Activated CD8-positive, alpha-beta memory T cell treated with anti-CD3 and anti-CD28 coated beads, Interleukin-2, amount 50 U/mL, for 24 hours (primary cell): Measurements from ENCODE around the gene KXD1.

ENCODE experiments used
- DNase-seq: peaks from one replicate; pipeline ENCODE4 v3.0.0-alpha.2; 2020; ENCODE audit errors: extremely low read depth

The KXD1 gene

DNA sequence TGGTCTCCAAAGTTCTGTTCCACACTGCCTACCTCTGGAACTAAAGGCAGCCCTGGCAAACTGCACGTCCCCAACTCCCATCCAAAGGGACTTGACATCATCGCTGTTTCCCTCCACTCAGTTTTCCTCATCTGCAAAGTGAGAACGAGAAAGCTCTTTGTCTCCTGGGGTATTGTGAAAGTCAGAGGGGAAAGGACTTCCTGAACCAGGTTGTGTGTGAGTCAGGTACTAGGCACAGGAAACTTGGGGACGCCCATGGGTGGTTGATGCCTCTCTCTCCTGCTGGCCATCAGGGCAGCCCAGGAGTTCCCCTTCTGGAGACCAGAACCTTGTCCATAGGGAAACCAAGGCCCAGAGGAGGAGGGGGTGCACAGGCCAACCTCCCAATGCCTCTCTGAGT, 44.2 kb downstream of the KXD1 start:
- no peak for DNase-seq

DNA sequence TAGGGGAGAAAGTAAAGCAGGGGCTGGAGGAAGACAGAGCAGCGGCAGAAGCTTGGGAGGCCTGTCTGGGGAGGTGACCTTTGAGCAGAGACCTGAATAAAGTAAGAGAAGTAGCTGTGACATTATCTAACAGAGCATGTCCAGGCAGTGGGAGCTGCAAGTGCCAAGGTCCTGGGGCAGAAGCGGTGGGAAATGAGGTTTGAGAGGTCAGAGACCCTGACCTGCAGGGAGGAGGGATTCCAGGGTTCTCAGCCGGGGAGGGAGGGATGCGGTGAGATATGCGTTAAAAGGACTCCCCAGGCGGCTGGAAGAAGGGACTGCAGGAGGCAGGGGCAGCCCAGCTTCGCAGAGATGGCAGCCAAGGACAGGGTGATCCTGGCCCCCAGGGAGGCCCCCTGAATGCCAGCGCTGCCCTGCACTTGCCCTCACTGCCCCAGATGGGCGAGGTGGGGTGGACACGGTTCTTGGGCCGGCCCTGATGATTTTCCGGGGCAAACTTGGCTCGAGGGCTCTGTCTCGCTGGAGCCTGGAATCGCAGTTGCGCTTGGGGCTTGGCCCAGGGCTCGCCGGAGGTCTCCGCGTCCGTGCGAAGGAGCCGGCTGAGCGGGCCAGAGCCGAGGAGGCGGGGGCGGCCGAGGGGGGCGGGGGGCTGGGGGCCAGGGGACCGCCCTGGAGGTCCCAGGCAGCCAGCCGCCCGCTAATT, 45.7 kb downstream of the KXD1 start:
- no peak for DNase-seq

DNA sequence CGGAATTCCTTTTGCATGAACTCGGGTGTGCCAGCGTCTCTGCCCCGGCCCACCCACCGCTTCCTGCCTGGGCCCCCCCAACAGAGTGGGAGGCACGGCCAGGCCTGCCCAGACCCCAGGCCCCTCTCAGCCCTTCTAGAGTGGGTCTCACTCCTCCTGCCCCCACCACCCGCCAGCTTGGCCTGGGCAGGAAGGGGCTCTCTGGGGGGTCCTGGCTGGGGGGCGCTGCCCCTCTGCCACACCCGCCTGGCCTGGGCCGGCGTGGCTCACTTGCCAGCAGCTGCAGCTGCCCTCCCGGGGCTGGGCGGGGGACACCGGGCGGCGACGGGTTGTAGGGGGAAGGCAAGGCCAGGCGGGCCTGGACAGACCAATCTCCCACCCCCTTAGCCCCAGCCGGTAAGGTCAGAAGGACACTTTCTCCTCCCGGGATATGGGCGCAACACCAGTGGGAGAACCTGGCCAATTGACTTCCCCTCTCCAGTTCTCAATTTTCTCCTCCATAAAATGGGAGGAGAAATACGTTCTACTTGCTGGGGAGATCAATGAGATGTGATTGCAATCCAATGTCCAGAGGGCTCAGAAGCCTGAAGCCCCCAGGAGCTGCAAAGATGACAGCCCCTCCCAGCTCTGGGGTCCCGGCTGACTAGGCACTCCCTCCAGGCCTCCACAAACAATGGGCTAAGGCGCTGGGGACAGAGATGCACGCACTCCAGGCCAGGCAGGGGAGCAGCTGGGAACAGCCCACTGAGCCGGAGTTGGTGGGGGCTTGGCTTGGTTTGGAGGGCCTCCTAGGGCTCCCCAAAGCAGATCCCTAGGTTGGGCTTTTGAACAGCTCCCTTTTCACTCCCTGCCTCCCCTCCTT, 46.5 kb downstream of the KXD1 start:
- DNase-seq = no peak

DNA sequence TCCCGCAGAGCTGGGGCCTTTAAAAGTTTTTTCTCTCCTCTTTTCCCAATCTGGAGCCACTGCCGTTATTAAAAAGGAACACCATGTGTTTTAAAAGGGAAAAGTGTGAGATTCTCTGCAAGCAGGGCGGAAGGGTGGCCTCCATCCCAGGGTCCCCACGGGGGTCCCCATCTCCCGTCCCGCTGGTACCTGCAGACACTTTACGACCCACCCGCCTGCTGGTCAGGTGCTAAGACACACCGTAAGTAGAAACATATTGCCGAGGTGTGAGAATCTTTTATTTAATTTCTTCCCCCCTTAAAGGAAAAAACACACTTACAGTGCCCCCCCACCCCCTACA, 47.1 kb downstream of the KXD1 start:
- no peak for DNase-seq

DNA sequence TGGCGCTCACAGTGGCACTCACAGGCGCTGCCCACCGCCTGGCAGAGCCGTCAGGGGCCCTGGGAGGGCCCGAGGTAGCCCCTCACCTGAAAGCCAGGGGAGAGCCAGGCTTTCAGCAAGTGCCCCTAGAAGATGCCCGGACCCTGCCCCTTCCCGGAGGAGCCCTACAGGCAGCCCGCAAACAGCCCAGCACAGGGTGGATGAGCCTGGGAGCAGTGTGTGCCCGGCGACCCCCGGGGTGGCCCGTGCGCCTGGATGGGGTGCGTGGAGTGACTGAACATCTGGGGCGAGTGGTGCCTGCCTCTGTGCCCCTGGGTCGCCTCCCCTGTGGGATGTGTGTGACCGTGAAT, 47.5 kb downstream of the KXD1 start:
- no peak for DNase-seq

DNA sequence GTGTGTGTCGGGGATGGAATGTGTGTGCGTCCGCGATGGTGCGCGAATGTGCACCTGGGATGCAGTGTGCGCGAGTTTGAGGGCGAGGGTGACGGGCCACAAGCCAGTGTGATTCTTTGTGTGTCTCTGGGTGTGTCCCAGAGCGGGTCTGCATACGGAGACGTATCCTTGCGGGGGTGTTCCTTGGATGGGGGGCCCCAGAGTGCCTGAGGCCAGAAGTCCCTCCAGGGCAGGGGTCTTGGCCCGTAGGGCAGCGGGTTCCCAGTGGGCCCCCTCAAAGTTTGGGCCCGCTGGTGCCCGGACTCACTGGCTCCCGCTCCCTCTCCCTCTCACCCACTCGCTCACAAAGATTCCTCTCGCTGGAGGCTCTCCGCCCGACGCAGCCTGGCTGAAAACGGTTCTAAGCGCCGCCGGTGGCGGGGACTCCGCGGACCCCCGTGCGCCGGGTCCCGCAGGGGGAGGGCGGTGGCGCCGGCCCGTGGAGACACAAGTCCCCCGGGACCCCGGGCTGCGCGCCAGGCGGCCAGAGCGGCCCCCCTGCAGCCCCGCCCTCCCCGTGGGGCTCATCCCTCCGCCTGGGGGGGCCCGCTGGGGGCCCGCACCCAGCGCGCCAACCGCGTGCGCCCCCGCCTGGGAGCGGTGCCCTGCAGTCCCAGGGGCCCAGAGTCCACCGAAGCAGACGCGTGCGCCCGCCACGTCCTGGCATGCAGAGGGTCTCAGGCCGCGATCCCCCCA, 48.0 kb downstream of the KXD1 start:
- DNase-seq = no peak

DNA sequence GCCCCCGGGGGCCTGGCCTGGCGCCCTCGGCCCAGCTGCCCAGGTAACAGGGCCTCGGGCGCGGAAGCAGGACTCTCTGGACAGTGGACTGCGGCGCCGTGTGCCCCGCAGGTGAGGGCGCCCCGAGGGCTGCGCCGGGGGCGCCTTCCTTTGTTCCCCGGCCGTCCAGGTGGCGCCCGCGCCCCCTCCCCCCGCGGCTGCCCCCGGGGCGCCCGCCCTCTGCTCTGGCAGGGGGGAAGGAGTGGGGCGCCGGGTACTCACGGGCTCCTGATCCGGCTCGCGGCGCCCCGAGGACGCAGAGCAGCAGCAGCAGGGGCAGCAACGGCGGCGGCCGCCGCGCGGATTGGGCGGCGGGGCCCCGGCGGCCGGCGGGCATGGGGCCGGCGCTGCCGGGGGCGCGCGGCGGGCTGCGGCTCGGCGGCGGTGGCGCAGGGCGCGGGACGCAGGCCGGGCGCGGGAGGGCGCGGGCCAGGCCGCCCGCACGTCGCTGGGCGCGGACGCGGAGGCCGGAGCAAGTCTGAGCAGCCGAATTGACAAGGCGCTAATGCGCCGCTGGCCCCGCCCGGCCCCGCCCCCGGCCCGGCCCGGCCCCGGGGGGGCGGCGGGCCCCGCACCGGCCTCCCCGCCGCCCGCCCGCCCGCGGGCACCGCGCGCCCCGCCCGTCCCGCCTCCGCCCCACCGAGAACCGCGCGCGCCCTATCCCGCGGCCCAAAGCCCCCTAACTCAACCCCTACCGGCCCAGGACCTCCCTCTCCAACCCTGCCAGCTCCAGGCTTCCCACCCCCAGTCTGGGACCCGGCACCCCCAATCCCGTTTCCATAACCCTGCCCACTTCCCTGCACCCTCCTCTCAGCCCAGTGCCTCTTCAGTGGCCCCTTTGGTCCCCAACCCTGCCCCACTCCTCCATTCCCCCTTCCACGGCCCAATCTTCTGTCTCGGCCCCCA, 48.9 kb downstream of the KXD1 start, which contains the start of gene CRLF1:
TSS of gene CRLF1 (minus strand) at position 519 of the 945 bp plus-strand sequence. CDS start at position 376, 143 bp downstream.
- DNase-seq = no peak

DNA sequence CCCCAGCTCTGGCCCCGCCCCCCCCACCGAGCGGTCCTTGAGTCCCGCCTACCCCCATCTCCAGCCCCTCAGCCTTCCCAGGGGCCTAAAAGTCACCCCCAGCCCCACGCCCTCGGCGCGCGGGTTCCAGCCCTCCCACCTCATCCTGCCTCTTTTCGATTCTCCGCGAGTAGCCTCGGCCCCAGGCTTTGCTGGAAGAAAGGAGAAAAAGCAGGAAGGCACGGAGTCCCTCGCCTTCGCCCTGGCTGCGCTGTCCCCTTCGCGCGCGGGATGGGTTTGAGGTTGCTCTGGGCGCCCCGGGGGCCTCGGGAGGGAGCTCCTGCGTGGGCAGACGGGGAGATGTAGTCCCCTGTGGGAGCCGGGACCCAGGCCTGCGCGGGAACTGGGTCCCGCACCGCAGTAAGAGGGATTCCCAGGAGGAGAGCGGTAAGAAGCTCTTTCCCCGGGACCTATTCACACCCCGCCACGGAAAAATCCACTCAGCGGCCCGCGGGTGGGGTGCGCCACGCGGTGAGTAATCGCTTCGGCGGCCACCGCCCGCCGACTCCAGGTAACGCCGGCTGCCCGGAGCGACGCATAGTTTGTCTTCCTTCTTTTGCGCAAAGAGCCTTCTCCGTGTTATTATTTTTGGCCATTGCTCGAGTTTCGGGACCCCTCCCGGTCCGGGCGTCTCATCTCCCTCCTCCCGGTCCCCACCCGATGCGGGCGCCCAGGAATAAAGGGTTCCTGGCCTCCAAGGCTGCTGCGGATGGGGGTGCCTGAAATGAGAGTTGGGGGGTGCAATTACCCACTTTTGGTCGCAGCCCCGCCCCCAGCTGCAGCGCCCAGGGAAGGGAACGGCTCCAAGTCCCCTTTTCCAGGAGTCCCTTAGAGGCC, 49.8 kb downstream of the KXD1 start:
- DNase-seq = no peak

DNA sequence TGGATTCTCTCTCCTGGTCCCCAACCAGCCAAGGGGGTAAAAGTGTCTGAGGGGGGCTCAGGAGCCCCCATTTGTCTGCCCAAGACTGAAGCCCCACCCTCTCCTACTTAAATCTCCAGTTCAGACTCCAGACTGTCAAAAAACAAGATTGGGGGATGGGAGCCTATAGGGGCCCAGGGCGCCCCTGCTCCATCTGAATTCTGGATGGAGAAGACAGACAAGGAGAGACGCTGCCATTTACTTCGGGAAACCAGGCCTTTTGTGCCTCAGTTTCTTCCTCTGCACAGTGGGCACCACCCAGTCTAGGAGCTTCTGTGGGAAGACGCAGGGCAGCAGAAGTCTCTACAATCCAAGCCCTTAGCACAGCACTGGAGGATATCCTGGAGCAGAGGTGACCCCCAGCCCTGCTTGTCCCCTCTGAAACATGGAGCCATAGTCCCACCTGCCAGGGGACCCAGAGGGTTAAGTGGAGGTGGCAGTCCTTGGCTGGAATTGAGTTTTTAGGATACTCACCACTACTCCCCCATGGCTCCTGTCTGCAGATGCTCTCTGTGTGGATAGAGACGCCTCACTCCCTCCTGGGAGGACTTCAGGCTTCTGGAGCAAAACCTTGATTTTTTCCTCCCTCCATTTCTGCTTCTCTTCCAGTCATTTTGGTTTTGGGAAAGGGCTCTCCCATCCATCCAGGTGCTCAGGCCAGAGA, 50.6 kb downstream of the KXD1 start:
- DNase-seq = no peak

DNA sequence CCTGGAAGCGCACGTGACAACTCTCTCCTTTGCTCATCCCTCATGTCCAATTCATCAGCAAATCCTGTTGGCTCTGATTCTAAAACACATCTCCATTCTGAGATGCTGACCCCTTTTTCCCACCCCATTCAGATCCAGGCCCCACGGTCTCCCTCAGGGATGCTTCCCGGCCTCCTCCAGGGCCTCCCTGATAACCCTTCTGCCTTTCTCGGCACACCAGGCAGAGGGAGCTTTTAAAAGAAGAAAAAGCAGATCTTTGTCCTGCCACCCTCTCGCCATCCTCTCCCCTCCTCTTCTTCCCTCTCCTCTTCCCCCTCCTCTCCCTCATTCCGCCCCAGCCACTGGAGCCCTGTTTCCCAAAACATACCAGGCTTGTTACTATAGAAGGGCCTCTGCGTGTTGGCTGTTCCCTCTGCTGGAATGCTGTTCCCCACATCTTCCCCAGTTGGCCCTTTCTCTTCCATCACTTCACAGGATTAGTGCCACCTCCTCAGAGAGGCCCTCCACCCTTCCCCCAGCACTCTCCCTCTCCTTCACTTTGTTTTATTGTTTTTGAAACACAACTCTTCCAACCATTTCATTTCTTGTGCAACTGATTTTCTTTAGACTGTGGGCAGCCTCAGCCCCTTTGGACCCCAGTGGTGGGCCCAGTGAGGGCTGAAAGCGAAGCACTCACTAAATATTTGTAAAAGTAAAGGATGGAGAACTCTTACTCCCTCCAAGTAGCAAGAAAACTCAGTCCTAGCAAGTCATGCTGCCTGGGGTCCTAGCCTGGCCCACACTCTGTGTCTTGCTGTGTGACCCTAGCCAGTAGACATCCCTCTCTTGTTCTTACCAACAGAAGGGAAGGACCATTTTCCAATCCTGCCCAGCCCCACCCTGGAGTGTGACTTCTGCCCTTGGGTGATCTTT, 51.4 kb downstream of the KXD1 start:
- DNase-seq = no peak

DNA sequence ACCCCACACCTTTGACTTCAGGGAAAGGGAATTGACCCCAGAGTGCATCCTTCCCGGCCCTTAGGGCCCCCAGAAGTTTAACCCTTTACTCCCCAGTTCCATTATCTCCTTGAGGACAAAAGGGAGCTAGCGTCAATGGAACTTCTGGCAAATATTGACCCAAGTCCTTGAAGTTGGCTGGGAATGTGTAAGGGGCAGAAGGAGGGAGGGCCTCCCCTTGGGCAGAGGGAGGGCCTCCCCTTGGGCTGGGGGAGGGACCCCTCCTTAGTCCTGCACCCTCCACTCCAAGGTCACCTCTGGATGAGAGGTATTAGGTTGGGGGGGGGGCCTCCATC, 52.0 kb downstream of the KXD1 start:
- DNase-seq = no peak

DNA sequence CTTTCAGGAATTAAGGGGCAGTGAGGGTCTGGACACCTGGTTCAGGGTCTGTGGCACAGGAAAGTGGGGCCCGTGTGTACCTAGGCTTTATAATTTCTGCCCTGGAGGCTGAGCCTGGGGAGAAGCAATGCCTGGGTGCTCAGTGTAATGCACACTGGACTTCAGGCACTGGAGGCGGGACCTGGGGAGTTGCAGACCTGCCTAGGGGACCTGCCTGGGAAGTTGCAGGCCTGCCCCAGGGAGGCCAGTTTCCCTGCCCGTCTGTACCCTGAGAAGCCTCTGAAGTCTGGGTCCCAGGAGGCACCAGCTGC, 52.5 kb downstream of the KXD1 start:
- no peak for DNase-seq

DNA sequence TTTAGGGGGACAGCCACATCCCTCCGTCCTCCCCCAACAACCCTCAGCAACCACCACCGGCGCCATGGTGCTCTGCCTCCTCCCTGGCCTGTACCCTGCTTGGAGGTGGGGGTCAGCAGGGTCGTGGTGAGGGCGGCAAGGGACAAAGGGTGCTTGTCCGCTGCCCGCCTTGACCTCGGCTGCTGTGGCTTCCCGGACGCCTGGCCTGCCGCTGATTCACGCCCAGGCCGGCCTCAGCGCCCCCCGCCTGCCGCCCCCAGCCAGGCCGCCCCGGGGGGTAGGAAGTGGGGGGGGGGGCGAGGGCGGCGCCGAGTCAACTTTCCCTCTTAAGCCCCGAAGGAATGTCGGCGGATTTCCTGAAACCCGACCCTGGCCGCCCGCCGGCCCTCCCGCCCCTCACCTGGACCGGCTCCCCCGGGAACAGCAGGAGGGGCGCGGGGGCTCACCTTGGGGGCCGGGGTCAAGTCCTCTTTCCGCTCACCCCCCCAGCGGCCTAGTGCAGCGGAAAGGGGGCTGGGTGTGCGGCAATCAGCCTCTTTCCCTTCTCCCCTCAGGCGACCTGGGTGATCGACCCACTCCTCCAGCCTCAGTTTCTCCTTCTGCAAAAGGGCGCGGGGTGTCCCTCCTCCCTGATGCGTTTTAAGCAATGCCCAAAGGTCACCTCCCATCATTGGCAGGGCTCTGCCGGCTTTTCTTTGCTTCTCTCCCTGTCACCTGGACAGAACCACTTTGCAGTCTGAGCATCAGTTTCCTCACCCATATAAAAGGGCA, 53.1 kb downstream of the KXD1 start:
- DNase-seq = no peak

DNA sequence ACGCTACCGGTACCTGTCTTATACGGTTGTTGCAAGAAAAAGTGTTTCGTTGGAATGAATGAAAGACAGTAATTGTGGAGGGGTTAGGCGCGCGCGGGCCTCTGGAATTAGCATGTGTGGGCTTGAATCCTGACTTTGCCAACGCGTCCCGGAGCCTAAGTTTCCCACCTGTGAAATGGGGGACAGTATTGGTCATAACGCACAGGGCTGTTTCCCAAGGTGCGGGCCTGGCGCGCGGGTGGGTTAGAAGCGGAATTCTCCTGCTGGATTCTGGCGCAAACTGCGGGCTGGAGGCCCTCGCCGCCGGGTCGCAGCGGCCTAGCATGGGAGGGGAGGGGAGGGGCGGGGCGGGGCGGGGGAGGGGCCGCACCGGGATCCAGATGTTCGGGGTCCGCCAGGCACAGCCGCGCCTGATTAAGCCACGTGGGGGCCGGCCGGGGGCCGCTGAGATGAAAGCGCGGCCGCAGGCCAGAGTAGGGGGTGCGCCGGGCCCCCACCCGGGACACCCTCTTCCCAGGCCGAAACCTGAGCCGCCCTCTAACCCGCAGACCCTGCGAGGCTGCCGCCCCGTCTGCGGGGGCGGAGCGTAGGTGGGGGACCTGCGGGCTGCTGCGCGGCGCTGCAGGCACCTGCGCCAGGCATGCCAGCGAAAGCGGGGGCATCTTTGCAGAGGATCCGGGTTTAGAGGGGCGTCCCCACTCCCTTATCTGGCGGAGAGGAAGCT, 53.8 kb downstream of the KXD1 start:
- DNase-seq = no peak

DNA sequence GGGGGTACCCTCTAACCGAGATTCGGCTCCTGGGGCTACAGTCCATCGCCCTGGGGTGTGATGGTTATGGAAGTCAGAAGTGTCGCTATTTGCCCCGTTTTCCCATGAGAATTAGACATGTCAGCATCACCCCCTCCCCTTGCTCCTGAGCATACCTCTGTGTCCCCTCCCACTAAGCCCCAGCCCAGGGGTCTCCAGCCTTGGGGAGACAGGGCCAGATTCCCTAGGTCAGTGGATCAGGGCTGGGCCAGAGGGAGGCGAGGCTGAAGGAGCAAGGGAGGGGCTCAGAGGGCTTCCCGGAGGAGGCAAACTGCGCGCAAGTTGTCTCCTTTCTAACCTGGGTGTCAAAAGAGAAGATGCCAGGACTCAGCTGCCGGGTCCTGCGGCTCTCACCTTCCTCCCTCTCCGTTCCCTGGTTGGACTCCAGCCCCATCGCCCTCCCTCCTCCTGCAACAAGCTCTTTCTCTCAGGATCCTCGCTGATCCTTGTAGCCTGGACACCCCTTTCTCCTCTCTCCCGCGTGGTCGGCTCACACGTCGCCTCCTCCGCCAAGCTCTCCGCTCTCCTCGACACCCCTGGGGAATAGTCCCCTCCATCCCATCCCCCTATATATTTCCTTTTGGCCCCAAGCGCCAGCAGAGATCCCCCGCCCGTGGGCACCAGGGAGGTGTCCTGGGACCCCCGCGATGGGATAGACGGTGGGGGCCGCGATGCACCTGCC, 54.5 kb downstream of the KXD1 start:
- no peak for DNase-seq

DNA sequence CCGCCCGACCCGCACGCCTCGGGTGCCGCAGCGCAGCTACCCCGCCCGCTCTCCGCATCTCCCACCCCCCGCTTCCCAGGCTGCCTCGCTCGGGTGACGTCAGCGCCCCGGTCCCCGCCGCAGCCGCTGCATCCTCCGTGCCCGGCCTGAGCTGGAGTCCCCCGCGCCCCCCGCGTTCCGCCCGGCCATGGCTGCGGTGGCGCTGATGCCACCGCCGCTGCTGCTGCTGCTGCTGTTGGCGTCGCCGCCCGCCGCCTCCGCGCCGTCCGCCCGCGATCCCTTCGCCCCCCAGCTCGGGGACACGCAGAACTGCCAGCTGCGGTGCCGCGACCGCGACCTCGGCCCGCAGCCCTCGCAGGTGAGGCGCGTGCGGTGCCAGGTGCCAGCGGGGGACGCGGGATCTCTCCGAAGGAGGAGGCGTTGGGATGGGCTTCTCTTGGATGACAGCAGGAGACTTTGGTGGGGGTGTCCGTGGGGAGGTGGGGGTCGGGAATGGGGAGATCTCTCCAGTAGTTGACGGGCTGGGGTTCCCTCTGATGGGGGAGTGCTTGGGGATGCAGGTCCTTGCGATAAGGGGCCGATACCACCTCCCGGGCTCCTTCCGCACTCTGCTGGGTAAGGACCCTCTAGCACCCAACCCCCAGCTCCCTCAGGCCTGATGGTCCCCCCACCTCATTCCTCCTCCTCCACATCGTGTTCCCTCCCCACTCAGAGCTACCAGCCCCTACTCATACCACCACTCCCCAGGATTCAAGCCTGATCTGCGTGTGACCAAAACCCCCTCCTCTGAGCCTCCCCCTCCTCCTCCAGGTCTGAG, 55.3 kb downstream of the KXD1 start, which contains the start of gene TMEM59L:
TSS of gene TMEM59L (plus strand) at position 99 of the 817 bp plus-strand sequence. CDS start at position 188, 89 bp downstream.
- no peak for DNase-seq
